ENCODE measurements around the gene KLHL29. TPM values are rescaled to one million over a fixed set of nuclear protein-coding genes. Genes with fewer than 3 reads are reported as not detected.

Gene KLHL29
- total and polyA plus RNA-seq, 2 of the 13 experiments (the other 11 are each of a cell fraction or from before 2014, with no cell fraction given), result 0.01 TPM; not detected in 1

DNA sequence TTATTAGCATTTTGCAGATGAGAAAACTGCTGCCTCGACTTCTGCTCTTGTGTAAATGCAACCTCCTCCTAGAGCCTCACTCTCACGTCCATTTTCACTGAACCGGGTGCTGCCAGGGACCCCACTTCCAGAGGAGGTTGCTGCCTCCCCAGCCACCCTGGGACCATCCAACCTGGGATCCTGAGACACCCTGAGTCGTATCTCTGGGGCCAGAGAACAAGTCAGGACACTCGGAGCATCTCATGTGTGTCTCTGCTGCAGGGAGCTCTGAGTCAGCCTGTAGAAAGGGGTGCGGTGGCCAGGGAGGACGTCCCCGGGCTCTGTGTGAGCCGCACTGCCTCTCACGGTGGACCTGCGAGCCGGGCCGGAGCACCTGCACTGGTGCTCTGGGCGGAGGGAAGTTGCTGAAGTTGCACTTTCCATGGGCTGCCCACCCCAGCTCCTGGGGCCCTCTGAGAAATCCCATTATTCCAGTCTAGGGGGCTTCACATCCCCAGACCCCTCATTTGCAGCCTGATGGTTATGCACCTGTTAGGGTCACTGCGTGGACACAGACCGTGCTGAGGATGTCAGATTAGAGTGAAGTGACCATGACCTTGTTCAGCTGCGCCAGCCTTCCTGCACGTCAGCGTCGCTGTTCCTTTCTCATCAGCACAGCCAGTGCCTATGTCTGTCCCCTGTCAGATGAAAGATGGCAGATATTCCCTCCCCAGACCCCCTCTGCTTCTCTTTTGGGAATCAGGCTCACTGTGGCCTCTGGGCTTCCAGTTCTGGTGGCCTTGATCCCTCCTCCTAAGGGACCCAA is 230.4 kb downstream of the KLHL29 start:
- no peaks in the 10 kb centered on the region for H3K79me2 ChIP-seq (ENCODE audit: insufficient read depth, low read length)
- no peak overlapping the region for H2AFZ ChIP-seq (ENCODE audit: low read length)
- ChIA-PET POLR2A (no interaction called here), CTCF (ENCODE audit: low intra/inter-chr PET ratio, low total read pairs) (no interaction called here)
- peak; percentile 33; the same call in 2 of the 3 replicates for ATAC-seq
- peaks cover 8 to 44% of the 10 kb centered on the region in 2 experiments for H3K27me3 ChIP-seq (ENCODE audit: control insufficient read depth in 1 of 2, insufficient read depth in 2 of 2, low read length in 2 of 2)
- no TSS peak for BruUV-seq (replicated peaks)
- H3K4me3 ChIP-seq (replicated peaks in 1 of 3; ENCODE audit: insufficient read depth in 1 of 3, low read depth in 2 of 3, low read length in 3 of 3), result no peak overlapping the region
- intact Hi-C loops (cut with micrococcal nuclease; ENCODE audit: unreplicated experiment) (no loop called here), in situ Hi-C loops (cut with HindIII; ENCODE audit: extremely low pct_ligation_motif_present, low pct_unique_long_range_greater_than_20kb) (no loop called here)
- H3K9me3 ChIP-seq (ENCODE audit: low read length), result peaks cover 18% of the 10 kb centered on the region
- H3K36me3 ChIP-seq (replicated peaks in 1 of 2; ENCODE audit: control insufficient read depth in 1 of 2, insufficient read depth in 2 of 2, low read length in 2 of 2), result no peaks in the 10 kb centered on the region
- H3K27ac ChIP-seq (ENCODE audit: extremely low read length, insufficient read depth, low read length), result no peak overlapping the region
- H3K9ac ChIP-seq (ENCODE audit: insufficient read depth, low read depth, low read length), result no peak overlapping the region
- no peak overlapping the region for H3K4me2 ChIP-seq (ENCODE audit: low read depth, low read length)
- H3K4me1 ChIP-seq (ENCODE audit: insufficient read depth, low read length), result peaks cover 6% of the 10 kb centered on the region; the same call in 1 of the 2 replicates
- FAIRE-seq, result no peak
- no peaks in the 10 kb centered on the region for H4K20me1 ChIP-seq (ENCODE audit: insufficient read depth, low read length)
- whole genome bisulfite sequencing (ENCODE audit: low lambda C conversion rate), result 46% methylated on average over 9 of the region's 20 CpGs
- DNase-seq (ENCODE audit: low spot score), result no peak
- TF ChIP-seq MTF2 (CRISPR knock-in tag; IDR thresholded peaks at IDR 0.05; ENCODE audit: borderline replicate concordance) (no peak), ZNF329 (CRISPR knock-in tag; IDR thresholded peaks at IDR 0.05; ENCODE audit: low read depth) (no peak), MAFG (CRISPR knock-in tag; IDR thresholded peaks at IDR 0.05) (no peak), ZNF7 (CRISPR knock-in tag; IDR thresholded peaks at IDR 0.05) (no peak), HES4 (CRISPR knock-in tag; IDR thresholded peaks at IDR 0.05; ENCODE audit: borderline replicate concordance) (no peak), ZNF772 (CRISPR knock-in tag; IDR thresholded peaks at IDR 0.05) (no peak), ZNF629 (CRISPR knock-in tag; conservative IDR thresholded peaks at IDR 0.05) (no peak), ZNF225 (CRISPR knock-in tag; IDR thresholded peaks at IDR 0.05) (no peak)
- TF ChIP-seq, protein P1, sequence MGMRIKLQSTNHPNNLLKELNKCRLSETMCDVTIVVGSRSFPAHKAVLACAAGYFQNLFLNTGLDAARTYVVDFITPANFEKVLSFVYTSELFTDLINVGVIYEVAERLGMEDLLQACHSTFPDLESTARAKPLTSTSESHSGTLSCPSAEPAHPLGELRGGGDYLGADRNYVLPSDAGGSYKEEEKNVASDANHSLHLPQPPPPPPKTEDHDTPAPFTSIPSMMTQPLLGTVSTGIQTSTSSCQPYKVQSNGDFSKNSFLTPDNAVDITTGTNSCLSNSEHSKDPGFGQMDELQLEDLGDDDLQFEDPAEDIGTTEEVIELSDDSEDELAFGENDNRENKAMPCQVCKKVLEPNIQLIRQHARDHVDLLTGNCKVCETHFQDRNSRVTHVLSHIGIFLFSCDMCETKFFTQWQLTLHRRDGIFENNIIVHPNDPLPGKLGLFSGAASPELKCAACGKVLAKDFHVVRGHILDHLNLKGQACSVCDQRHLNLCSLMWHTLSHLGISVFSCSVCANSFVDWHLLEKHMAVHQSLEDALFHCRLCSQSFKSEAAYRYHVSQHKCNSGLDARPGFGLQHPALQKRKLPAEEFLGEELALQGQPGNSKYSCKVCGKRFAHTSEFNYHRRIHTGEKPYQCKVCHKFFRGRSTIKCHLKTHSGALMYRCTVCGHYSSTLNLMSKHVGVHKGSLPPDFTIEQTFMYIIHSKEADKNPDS (CRISPR knock-in tag; IDR thresholded peaks at IDR 0.05), result no peak
- TF ChIP-seq, protein P2, sequence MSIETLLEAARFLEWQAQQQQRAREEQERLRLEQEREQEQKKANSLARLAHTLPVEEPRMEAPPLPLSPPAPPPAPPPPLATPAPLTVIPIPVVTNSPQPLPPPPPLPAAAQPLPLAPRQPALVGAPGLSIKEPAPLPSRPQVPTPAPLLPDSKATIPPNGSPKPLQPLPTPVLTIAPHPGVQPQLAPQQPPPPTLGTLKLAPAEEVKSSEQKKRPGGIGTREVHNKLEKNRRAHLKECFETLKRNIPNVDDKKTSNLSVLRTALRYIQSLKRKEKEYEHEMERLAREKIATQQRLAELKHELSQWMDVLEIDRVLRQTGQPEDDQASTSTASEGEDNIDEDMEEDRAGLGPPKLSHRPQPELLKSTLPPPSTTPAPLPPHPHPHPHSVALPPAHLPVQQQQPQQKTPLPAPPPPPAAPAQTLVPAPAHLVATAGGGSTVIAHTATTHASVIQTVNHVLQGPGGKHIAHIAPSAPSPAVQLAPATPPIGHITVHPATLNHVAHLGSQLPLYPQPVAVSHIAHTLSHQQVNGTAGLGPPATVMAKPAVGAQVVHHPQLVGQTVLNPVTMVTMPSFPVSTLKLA (IDR thresholded peaks at IDR 0.05), result no peak
- TF ChIP-seq, protein P3, sequence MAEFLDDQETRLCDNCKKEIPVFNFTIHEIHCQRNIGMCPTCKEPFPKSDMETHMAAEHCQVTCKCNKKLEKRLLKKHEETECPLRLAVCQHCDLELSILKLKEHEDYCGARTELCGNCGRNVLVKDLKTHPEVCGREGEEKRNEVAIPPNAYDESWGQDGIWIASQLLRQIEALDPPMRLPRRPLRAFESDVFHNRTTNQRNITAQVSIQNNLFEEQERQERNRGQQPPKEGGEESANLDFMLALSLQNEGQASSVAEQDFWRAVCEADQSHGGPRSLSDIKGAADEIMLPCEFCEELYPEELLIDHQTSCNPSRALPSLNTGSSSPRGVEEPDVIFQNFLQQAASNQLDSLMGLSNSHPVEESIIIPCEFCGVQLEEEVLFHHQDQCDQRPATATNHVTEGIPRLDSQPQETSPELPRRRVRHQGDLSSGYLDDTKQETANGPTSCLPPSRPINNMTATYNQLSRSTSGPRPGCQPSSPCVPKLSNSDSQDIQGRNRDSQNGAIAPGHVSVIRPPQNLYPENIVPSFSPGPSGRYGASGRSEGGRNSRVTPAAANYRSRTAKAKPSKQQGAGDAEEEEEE (CRISPR knock-in tag; IDR thresholded peaks at IDR 0.05; ENCODE audit: borderline replicate concordance), result no peak
- TF ChIP-seq, protein P4, sequence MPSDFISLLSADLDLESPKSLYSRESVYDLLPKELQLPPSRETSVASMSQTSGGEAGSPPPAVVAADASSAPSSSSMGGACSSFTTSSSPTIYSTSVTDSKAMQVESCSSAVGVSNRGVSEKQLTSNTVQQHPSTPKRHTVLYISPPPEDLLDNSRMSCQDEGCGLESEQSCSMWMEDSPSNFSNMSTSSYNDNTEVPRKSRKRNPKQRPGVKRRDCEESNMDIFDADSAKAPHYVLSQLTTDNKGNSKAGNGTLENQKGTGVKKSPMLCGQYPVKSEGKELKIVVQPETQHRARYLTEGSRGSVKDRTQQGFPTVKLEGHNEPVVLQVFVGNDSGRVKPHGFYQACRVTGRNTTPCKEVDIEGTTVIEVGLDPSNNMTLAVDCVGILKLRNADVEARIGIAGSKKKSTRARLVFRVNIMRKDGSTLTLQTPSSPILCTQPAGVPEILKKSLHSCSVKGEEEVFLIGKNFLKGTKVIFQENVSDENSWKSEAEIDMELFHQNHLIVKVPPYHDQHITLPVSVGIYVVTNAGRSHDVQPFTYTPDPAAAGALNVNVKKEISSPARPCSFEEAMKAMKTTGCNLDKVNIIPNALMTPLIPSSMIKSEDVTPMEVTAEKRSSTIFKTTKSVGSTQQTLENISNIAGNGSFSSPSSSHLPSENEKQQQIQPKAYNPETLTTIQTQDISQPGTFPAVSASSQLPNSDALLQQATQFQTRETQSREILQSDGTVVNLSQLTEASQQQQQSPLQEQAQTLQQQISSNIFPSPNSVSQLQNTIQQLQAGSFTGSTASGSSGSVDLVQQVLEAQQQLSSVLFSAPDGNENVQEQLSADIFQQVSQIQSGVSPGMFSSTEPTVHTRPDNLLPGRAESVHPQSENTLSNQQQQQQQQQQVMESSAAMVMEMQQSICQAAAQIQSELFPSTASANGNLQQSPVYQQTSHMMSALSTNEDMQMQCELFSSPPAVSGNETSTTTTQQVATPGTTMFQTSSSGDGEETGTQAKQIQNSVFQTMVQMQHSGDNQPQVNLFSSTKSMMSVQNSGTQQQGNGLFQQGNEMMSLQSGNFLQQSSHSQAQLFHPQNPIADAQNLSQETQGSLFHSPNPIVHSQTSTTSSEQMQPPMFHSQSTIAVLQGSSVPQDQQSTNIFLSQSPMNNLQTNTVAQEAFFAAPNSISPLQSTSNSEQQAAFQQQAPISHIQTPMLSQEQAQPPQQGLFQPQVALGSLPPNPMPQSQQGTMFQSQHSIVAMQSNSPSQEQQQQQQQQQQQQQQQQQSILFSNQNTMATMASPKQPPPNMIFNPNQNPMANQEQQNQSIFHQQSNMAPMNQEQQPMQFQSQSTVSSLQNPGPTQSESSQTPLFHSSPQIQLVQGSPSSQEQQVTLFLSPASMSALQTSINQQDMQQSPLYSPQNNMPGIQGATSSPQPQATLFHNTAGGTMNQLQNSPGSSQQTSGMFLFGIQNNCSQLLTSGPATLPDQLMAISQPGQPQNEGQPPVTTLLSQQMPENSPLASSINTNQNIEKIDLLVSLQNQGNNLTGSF (CRISPR knock-in tag; IDR thresholded peaks at IDR 0.05), result no peak

Measured in HepG2 (cell line).